ENCODE results near the gene GPR137. TPM values are rescaled to one million over a fixed set of nuclear protein-coding genes. Genes with fewer than 3 reads are reported as not detected.

GPR137 gene
- total and polyA plus RNA-seq, 10 of the 15 experiments (the other 5 are each of a cell fraction or from before 2014, with no cell fraction given): 0.37 to 29.2 (median 13.8) TPM

GRCh38 chr11:64239662-64240434 is 45.8 kb upstream of the GPR137 start (continued):
- TF ChIP-seq PKNOX1 (IDR thresholded peaks at IDR 0.05): no peak; the same call in 1 of the 2 replicates
- TF ChIP-seq BCLAF1 (IDR thresholded peaks at IDR 0.05): no peak
- TF ChIP-seq ZNF24 (IDR thresholded peaks at IDR 0.05): no peak
- no peak for TF ChIP-seq SIX5 (IDR thresholded peaks at IDR 0.05; ENCODE audit: low read depth, low read length, severe bottlenecking)
- no peak for TF ChIP-seq ZNF207 (IDR thresholded peaks at IDR 0.05; ENCODE audit: borderline replicate concordance)
- TF ChIP-seq PAX8 (IDR thresholded peaks at IDR 0.05): no peak
- no peak for TF ChIP-seq GABPA (IDR thresholded peaks at IDR 0.05; ENCODE audit: low read depth)
- TF ChIP-seq ZZZ3 (IDR thresholded peaks at IDR 0.05; ENCODE audit: control insufficient read depth, insufficient read length, low read depth): no peak
- no peak for TF ChIP-seq ATF3 (IDR thresholded peaks at IDR 0.05; ENCODE audit: borderline replicate concordance, extremely low read depth, low read depth, low read length)
- peak; percentile 70 for TF ChIP-seq ZNF687 (IDR thresholded peaks at IDR 0.05)
- TF ChIP-seq BRCA1 (IDR thresholded peaks at IDR 0.05; ENCODE audit: low read depth, low read length): no peak
- TF ChIP-seq YBX1 (IDR thresholded peaks at IDR 0.05): no peak
- no peak for TF ChIP-seq USF1 (IDR thresholded peaks at IDR 0.05; ENCODE audit: borderline replicate concordance, extremely low read length, insufficient read depth, low read depth, low read length)
- no peak for TF ChIP-seq ZNF592 (IDR thresholded peaks at IDR 0.05)
- TF ChIP-seq LARP7 (IDR thresholded peaks at IDR 0.05): no peak
